ENCODE results near the gene THRB.

GRCh38 chr3:24343084-24343783 is 151.4 kb downstream of the THRB start:
- TF ChIP-seq POLR2AphosphoS5 (IDR thresholded peaks at IDR 0.05; ENCODE audit: low read depth, low read length): no peak
- TF ChIP-seq POLR2A (IDR thresholded peaks at IDR 0.05; ENCODE audit: low read depth, low read length): no peak
- TF ChIP-seq TAF1 (IDR thresholded peaks at IDR 0.05; ENCODE audit: low read depth, low read length): no peak
